Fibroblast of pulmonary artery (primary cell): ENCODE results near the gene PPP6R2.

ENCODE experiments used
- DNase-seq: peaks from one replicate; pipeline ENCODE4 v3.0.0-alpha.2; 2010; ENCODE audit warnings: low read depth
- H3K4me3 ChIP-seq: replicated peaks from 2 replicates; pipeline ENCODE4 v1.5.1; 2011; ENCODE audit warnings: low read depth, mild to moderate bottlenecking, control low read depth, low read length, moderate library complexity
- CTCF ChIP-seq: IDR thresholded peaks from 2 replicates; pipeline ENCODE4 v1.5.1; 2011; ENCODE audit warnings: mild to moderate bottlenecking, control low read depth, low read length, inconsistent platforms; ENCODE audit errors: missing control alignments

PPP6R2 gene

GRCh38 chr22:50298266-50298637 is 44.9 kb upstream of the PPP6R2 start:
- TF ChIP-seq CTCF, result no peak
- no peak for DNase-seq
- no peak overlapping the region for H3K4me3 ChIP-seq

- no peak for DNase-seq
- TF ChIP-seq CTCF, result no peak
- no peak overlapping the region for H3K4me3 ChIP-seq
These were observed 44.0 kb upstream of the PPP6R2 start for GRCh38 chr22:50298937-50299784.

- no peak for DNase-seq
- no peak overlapping the region for H3K4me3 ChIP-seq
- TF ChIP-seq CTCF, result no peak
These were observed 43.1 kb upstream of the PPP6R2 start for GRCh38 chr22:50299785-50300619.

- no peak overlapping the region for H3K4me3 ChIP-seq
- TF ChIP-seq CTCF, result no peak
- DNase-seq, result no peak
These were observed 42.4 kb upstream of the PPP6R2 start for GRCh38 chr22:50300620-50301257.

GRCh38 chr22:50301581-50301991 is 41.5 kb upstream of the PPP6R2 start:
- peak overlapping the region; percentile 7 for H3K4me3 ChIP-seq
- DNase-seq, result no peak
- TF ChIP-seq CTCF, result no peak

GRCh38 chr22:50302041-50302541 is 41.0 kb upstream of the PPP6R2 start:
- peak; percentile 29 for DNase-seq
- TF ChIP-seq CTCF, result no peak
- H3K4me3 ChIP-seq, result peak overlapping the region; percentile 7
